GM23338 (cell line): ENCODE measurements around the gene PLEKHM2. TPM values are rescaled to one million over a fixed set of nuclear protein-coding genes. Genes with fewer than 3 reads are reported as not detected.

ENCODE experiments used
- ATAC-seq: fragments of 200-7000 bp; cut with Tn5 transposase; 3 replicates; pipeline ENCODE4 v1.9.1; 2020
- DNase-seq: peaks from one replicate; pipeline ENCODE4 v3.0.0-alpha.2; 2015; ENCODE audit warnings: low spot score
- H2AFZ ChIP-seq: fragments of 200-600 bp; sonication (generic); 2 replicates; pipeline ENCODE4 v1.8.0; 2016; ENCODE audit warnings: antibody characterized with exemption, mild to moderate bottlenecking, moderate library complexity
- H3F3A ChIP-seq: fragments of 200-600 bp; sonication (generic); replicated peaks from 2 replicates; pipeline ENCODE4 v1.8.0; 2017; ENCODE audit warnings: antibody characterized with exemption, mixed run types, low read depth
- H3K27ac ChIP-seq: fragments of 200-600 bp; sonication (generic); 2 replicates; pipeline ENCODE4 v1.6.1; 2016; ENCODE audit warnings: low read depth
- H3K27me3 ChIP-seq: fragments of 200-600 bp; sonication (generic); 2 replicates; pipeline ENCODE4 v1.8.0; 2016; ENCODE audit warnings: mild to moderate bottlenecking, mixed run types, moderate library complexity; ENCODE audit not compliant: insufficient read depth
- H3K36me3 ChIP-seq: fragments of 200-600 bp; sonication (generic); 2 replicates; pipeline ENCODE4 v1.8.0; 2016; ENCODE audit warnings: mild to moderate bottlenecking; ENCODE audit not compliant: insufficient read depth
- H3K4me1 ChIP-seq: fragments of 200-600 bp; sonication (generic); 2 replicates; pipeline ENCODE4 v1.8.0; 2016; ENCODE audit warnings: mild to moderate bottlenecking, moderate library complexity; ENCODE audit not compliant: insufficient read depth
- H3K4me2 ChIP-seq: fragments of 200-600 bp; sonication (generic); 2 replicates; pipeline ENCODE4 v1.7.1; 2017; ENCODE audit warnings: mixed run types
- H3K4me3 ChIP-seq: fragments of 200-600 bp; sonication (generic); 2 replicates; pipeline ENCODE4 v1.6.1; 2016; ENCODE audit warnings: mixed run types
- H3K79me2 ChIP-seq: fragments of 200-600 bp; sonication (generic); replicated peaks from 2 replicates; pipeline ENCODE4 v1.8.0; 2017; ENCODE audit warnings: mild to moderate bottlenecking; ENCODE audit not compliant: insufficient read depth
- H3K9me2 ChIP-seq: fragments of 200-600 bp; sonication (generic); 2 replicates; pipeline ENCODE4 v1.8.0; 2017; ENCODE audit not compliant: insufficient read depth
- H4K20me1 ChIP-seq: fragments of 200-600 bp; sonication (generic); replicated peaks from 2 replicates; pipeline ENCODE4 v1.8.0; 2017; ENCODE audit warnings: mild to moderate bottlenecking; ENCODE audit not compliant: insufficient read depth
- H3K27ac Mint-ChIP-seq: 2 replicates; pipeline ENCODE4 v1.8.0; 2020; ENCODE audit warnings: inconsistent platforms, mild to moderate bottlenecking, moderate library complexity, mixed read lengths
- H3K27me3 Mint-ChIP-seq: 3 replicates; pipeline ENCODE4 v1.8.0; 2022; ENCODE audit warnings: low read depth, mild to moderate bottlenecking, moderate library complexity, mixed read lengths, inconsistent platforms; ENCODE audit not compliant: insufficient read depth, poor library complexity
- H3K36me3 Mint-ChIP-seq: 3 replicates; pipeline ENCODE4 v1.8.0; 2021; ENCODE audit warnings: low read depth, mild to moderate bottlenecking, inconsistent platforms, moderate library complexity, mixed read lengths
- H3K4me1 Mint-ChIP-seq: 3 replicates; pipeline ENCODE4 v1.8.0; 2020; ENCODE audit warnings: mild to moderate bottlenecking, inconsistent platforms, mixed read lengths
- H3K4me3 Mint-ChIP-seq: 3 replicates; pipeline ENCODE4 v1.8.0; 2021; ENCODE audit warnings: moderate library complexity, mild to moderate bottlenecking, inconsistent platforms, mixed read lengths
- H3K9me3 Mint-ChIP-seq: 3 replicates; pipeline ENCODE4 v1.8.0; 2020; ENCODE audit warnings: moderate library complexity, mild to moderate bottlenecking, inconsistent platforms, mixed read lengths
- CREB1 ChIP-seq: fragments of 250-450 bp; sonication (Bioruptor Pico); IDR thresholded peaks from 2 replicates; pipeline ENCODE4 v1.5.0; 2020; ENCODE audit warnings: low read depth, mild to moderate bottlenecking, moderate library complexity
- ZNF114 ChIP-seq: fragments of 250-450 bp; sonication (Bioruptor Pico); IDR thresholded peaks from 2 replicates; pipeline ENCODE4 v1.5.0; 2020; ENCODE audit warnings: mild to moderate bottlenecking, moderate library complexity
- polyA plus RNA-seq: library from polyadenylated mRNA; unstranded; fragments of >200 nt; fragmentation: Nextera tagmentation; extraction: Ambion mirVana; gene quantifications from 2 replicates; pipeline ENCODE4 v1.2.1, GENCODE V29; 2016
- total RNA-seq: library from RNA; depleted of rRNA; stranded (reverse); fragments of >200 nt; shearing (Covaris generic); gene quantifications from 2 replicates; pipeline ENCODE4 v1.2.3, GENCODE V29; 2014
- TF ChIP-seq, protein P1 (sequence below): fragments of 250-450 bp; sonication (Bioruptor Pico); IDR thresholded peaks from 2 replicates; pipeline ENCODE4 v1.5.0; 2020; ENCODE audit warnings: mild to moderate bottlenecking, moderate library complexity

PLEKHM2 gene
- total and polyA plus RNA-seq, 2 experiments from 2014 or later = 11.2 to 40.0 TPM

DNA sequence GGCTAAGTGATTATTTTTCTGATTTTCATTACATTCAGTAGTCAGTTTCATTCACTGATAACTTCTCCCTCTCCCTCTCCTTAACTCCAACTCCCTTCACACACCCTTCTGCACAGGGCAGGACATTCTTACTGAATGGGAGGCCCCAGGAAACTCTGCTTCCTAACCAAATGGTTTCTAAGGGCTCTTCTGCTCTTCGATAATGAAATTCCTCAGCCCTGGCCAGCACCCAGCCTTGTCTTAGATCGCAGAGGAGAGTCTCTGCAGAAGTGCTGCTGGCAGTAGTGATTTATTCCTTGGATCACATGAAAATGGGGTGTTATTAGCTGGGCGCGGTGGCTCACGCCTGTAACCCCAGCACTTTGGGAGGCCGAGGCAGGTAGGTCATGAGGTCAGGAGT lies 16.4 kb downstream of the PLEKHM2 start (continued):
- TF ChIP-seq, protein P1, sequence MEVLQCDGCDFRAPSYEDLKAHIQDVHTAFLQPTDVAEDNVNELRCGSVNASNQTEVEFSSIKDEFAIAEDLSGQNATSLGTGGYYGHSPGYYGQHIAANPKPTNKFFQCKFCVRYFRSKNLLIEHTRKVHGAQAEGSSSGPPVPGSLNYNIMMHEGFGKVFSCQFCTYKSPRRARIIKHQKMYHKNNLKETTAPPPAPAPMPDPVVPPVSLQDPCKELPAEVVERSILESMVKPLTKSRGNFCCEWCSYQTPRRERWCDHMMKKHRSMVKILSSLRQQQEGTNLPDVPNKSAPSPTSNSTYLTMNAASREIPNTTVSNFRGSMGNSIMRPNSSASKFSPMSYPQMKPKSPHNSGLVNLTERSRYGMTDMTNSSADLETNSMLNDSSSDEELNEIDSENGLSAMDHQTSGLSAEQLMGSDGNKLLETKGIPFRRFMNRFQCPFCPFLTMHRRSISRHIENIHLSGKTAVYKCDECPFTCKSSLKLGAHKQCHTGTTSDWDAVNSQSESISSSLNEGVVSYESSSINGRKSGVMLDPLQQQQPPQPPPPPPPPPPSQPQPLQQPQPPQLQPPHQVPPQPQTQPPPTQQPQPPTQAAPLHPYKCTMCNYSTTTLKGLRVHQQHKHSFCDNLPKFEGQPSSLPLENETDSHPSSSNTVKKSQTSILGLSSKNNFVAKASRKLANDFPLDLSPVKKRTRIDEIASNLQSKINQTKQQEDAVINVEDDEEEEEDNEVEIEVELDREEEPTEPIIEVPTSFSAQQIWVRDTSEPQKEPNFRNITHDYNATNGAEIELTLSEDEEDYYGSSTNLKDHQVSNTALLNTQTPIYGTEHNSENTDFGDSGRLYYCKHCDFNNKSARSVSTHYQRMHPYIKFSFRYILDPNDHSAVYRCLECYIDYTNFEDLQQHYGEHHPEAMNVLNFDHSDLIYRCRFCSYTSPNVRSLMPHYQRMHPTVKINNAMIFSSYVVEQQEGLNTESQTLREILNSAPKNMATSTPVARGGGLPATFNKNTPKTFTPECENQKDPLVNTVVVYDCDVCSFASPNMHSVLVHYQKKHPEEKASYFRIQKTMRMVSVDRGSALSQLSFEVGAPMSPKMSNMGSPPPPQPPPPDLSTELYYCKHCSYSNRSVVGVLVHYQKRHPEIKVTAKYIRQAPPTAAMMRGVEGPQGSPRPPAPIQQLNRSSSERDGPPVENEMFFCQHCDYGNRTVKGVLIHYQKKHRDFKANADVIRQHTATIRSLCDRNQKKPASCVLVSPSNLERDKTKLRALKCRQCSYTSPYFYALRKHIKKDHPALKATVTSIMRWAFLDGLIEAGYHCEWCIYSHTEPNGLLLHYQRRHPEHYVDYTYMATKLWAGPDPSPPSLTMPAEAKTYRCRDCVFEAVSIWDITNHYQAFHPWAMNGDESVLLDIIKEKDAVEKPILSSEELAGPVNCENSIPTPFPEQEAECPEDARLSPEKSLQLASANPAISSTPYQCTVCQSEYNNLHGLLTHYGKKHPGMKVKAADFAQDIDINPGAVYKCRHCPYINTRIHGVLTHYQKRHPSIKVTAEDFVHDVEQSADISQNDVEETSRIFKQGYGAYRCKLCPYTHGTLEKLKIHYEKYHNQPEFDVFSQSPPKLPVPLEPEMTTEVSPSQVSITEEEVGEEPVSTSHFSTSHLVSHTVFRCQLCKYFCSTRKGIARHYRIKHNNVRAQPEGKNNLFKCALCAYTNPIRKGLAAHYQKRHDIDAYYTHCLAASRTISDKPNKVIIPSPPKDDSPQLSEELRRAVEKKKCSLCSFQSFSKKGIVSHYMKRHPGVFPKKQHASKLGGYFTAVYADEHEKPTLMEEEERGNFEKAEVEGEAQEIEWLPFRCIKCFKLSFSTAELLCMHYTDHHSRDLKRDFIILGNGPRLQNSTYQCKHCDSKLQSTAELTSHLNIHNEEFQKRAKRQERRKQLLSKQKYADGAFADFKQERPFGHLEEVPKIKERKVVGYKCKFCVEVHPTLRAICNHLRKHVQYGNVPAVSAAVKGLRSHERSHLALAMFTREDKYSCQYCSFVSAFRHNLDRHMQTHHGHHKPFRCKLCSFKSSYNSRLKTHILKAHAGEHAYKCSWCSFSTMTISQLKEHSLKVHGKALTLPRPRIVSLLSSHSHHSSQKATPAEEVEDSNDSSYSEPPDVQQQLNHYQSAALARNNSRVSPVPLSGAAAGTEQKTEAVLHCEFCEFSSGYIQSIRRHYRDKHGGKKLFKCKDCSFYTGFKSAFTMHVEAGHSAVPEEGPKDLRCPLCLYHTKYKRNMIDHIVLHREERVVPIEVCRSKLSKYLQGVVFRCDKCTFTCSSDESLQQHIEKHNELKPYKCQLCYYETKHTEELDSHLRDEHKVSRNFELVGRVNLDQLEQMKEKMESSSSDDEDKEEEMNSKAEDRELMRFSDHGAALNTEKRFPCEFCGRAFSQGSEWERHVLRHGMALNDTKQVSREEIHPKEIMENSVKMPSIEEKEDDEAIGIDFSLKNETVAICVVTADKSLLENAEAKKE (CRISPR knock-in tag) = no peak
- TF ChIP-seq ZNF114 (CRISPR knock-in tag) = no peak

DNA sequence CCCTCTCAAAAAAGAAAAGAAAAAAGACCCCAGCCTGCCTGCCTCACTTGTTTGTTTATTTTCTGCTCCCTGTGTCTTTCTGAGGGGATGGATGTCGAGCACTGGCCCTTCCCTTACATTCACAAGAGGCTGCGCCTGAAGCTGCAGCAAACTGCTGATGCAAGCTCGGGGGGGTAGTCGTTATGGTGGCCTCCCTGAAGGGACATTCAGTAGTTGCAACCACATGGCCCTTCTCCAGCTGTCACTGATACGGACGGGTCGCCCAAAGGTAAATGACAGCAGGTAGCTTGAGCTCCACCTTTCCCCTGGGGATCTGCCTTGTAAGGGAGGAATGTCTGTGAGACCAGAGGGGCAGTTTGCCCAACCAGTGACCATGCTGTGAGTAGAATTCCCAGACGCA lies 17.7 kb downstream of the PLEKHM2 start:
- DNase-seq (no peak), ATAC-seq (no peak)
- no peak for TF ChIP-seq CREB1 (CRISPR knock-in tag)
- peaks cover 4% of the 10 kb centered on the region for H3K4me1 Mint-ChIP-seq
- Histone ChIP-seq H3K36me3 (no peaks in the 10 kb centered on the region), H4K20me1 (peaks cover 4% of the 10 kb centered on the region; the same call in 1 of the 2 replicates), H3K27ac (no peak overlapping the region), H3F3A (0 out of 2 replicates have a peak, but pooled peaks cover 8% of the 10 kb centered on the region), H3K4me3 (no peak overlapping the region), H3K4me2 (no peak overlapping the region), H3K9me2 (no peaks in the 10 kb centered on the region), H3K27me3 (no peaks in the 10 kb centered on the region), H3K79me2 (peaks cover 37% of the 10 kb centered on the region), H3K4me1 (0 out of 2 replicates have a peak, but pooled peaks cover 3% of the 10 kb centered on the region), H2AFZ (no peak overlapping the region)
- H3K4me3 Mint-ChIP-seq = no peak overlapping the region
- H3K27me3 Mint-ChIP-seq = peaks cover 4% of the 10 kb centered on the region
- H3K36me3 Mint-ChIP-seq = peaks cover 12% of the 10 kb centered on the region
- 0 out of 2 replicates have a peak overlapping the region, but pooled peaks have one; percentile 77 for H3K27ac Mint-ChIP-seq
- H3K9me3 Mint-ChIP-seq = no peaks in the 10 kb centered on the region
